G401 (cell line): ENCODE results near the gene FAM185A. TPM values are rescaled to one million over a fixed set of nuclear protein-coding genes. Genes with fewer than 3 reads are reported as not detected.
"Not testable (repeated sequence)": the region's sequence is repeated elsewhere in the genome, so short reads cannot be mapped to it uniquely, and the experiment has no call there.

Source experiments
- DNase-seq: peaks from one replicate; pipeline ENCODE4 v3.0.0-alpha.2; 2015; ENCODE audit warnings: low spot score
- in situ Hi-C: cut with HindIII; loops from 2 replicates; pipeline ENCODE4 v1.10.0; 2016; ENCODE audit warnings: low sequenced_read_pairs, mixed read lengths
- total RNA-seq: library from RNA; depleted of rRNA; stranded (reverse); fragments of >200 nt; shearing (Covaris generic); gene quantifications from 2 replicates; pipeline ENCODE4 v1.2.3, GENCODE V29; 2014

The FAM185A gene
- total RNA-seq, 1 experiment from 2014 or later: 21.0 TPM

GRCh38 chr7:102821994-102822747 lies 73.4 kb downstream of the FAM185A start:
- no peak for DNase-seq
- in situ Hi-C loops: no loop called here

DNA sequence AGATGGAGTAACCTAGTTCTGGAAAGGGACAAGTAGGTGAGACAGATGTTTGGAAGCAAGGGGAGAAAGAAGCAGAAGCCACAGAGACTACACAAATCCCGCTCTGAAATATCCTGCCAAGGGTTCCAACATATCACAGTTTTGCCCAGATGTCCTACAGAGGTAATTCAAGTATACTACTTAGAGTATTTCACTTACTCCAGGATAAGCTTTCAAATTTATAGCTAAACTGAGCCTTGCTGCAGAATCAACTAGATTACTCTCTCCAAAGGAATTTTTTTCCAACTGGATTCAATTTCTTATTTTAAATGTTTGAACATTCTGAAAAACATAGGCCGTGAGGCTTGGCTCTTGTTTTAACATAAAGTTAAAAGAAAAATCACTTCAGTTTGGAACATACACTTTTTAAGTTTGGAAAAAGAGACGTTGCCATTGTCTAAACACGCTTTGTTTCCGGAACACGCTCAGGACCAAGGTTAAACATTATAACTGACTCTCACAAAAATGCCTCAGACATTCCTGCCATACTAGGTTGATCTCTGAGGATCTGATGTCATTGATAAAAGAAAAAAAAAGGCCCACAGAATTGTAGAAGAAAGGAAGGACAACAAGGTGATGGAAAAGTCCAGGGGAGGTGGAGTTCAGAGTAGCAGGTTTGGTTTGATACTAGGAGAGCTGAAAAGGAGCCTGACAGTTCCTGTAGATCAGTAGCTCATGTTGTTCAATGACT lies 74.8 kb downstream of the FAM185A start:
- DNase-seq: no peak
- in situ Hi-C loops: no loop called here

- in situ Hi-C loops: no loop called here
- DNase-seq: no peak
These were observed 79.5 kb downstream of the FAM185A start for GRCh38 chr7:102828286-102828685.

DNA sequence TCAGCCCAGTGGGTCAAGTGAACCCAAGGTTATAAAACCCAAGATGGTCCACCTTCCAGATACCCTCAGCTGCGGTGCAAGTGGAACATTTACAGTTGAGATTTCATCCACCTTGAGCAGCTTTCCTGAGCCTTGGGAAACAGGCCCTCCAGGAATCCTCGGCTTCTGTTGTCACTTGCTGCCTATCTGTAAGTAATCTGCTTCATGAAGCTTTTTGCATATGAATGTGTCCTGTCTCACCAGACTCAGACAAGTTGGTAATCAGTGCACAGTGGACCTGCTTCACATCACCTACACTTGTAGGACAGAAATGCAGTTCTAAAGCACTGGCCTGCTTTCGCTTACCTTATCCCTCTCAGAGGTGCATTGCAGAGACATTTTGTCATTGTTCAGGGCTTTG lies 80.3 kb downstream of the FAM185A start:
- in situ Hi-C loops: no loop called here
- DNase-seq: no peak

GRCh38 chr7:102830197-102830596 lies 81.4 kb downstream of the FAM185A start:
- no peak for DNase-seq
- in situ Hi-C loops: no loop called here

- no peak for DNase-seq
- in situ Hi-C loops: no loop called here
These were observed 83.9 kb downstream of the FAM185A start for GRCh38 chr7:102832674-102833073.

DNA sequence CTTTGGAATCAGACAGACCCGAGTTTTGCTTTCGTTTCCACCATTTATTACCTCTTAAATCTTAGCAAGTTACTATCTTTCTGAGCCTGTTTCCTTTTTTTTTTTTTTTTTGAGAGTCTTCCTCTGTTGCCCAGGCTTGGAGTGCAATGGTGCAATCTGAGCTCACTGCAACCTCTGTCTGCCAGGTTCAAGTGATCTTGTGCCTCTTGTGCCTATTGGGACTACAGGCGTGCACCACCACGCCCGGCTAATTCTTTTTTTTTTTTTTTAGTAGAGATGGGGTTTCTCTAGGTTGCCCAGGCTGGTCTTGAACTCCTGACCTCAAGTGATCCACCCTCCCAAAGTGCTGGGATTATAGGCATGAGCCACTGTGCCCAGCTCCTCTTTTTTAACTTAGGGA lies 84.5 kb downstream of the FAM185A start:
- DNase-seq: no peak
- in situ Hi-C loops: no loop called here

DNA sequence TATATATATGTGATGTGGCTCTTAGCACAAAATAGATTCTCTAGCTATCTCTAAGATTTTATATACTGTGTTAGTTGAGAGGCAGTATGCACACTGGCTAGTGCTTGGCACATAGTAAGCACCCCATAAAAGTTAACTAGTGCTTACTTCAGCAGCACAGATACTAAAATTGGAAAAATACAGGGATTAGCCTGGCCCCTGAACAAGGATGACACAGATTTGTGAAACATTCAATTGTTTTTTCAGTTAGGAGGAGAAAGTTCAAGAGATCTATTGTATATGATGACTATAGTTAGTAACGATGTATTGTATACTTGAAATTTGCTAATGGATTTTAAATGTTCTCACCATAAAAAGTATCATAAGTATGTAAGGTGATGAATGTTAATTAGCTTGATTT lies 85.7 kb downstream of the FAM185A start:
- DNase-seq: no peak
- in situ Hi-C loops: no loop called here

GRCh38 chr7:102834999-102835398 lies 86.2 kb downstream of the FAM185A start:
- no peak for DNase-seq
- in situ Hi-C loops: no loop called here

GRCh38 chr7:102836191-102836919 lies 87.6 kb downstream of the FAM185A start:
- no peak for DNase-seq
- in situ Hi-C loops: no loop called here

DNA sequence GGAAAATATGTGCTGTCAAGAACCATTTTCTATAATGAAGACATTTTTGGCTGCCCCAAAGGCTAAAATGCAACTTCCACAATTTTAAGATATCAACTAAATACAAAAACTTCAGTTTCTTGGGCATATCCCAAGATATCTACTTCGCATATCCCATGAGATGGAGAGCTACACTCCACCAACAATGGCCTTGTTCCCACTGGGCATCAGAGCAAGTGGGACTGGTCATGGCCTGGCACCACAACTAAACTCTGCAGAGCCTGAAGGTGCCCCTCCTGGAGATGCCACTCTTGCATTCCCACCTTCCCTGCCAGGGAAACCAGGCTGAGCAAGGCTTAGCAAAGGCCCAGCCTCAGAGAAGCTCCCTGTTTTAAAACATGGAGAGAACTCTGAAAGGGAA lies 88.2 kb downstream of the FAM185A start:
- DNase-seq: no peak

DNA sequence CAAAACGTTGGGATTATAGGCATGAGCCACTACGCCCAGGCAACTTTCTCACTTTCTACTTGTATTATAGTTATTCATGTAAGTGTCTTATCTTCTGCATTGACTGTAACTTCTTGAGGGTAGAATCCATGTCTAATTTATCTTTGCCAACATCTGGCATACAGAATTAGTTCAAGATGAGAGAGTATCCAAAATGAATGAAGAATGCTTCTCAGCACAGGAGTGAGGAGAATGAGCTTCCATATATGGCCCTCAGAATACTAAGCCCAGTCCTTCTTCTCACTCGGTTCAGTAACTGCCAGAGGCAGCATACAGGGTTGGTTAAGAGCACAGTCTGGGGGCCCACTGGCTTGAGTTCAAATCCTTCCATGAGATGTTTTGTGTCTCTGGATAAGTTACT lies 89.0 kb downstream of the FAM185A start:
- in situ Hi-C loops: no loop called here
- no peak for DNase-seq

More for the DNA sequence above, 88.2 kb downstream of the FAM185A start:
- in situ Hi-C loops: no loop called here

- DNase-seq, in situ Hi-C loops: not testable (repeated sequence)
These were observed 89.8 kb downstream of the FAM185A start for GRCh38 chr7:102838572-102839101.

DNA sequence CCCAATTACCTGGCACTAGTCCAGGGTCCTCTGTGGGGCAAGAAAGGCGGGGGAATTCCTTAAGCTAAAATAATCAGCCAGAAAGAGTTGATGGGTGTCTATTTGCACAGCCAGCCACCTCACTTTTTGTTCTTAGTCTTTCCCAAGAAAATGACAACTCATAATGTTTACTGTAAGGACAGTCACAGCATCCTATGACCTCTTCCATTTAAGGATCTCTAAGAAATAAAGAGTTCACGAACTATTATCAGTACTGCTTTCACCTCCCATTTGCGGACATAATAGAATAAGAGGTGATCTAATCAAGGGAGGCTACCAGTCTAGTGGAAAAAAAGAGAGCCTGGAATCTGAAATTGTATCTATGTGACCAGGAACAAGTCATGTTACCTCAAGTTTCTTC lies 91.6 kb downstream of the FAM185A start:
- in situ Hi-C loops: no loop called here
- DNase-seq: no peak

DNA sequence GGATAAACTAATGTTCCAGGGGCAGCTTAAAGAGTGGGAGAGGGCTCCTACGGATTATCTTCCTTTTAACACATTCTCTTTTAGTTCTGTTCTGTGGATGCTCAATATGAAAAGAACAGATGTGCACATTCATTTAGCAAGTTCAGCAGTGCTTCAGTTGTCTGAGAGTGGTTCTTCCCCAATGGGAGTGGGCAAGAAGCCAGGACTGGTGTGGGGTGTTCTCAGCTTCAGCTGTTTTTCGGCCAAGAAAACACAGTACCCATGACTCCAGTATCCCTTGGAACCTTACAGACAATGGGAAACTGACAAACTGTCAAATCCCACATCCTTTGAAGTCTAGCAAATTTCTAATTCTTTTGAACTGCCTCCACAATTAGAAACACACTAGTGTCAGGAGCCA lies 92.5 kb downstream of the FAM185A start:
- DNase-seq: no peak
- in situ Hi-C loops: no loop called here

GRCh38 chr7:102842284-102842683 lies 93.5 kb downstream of the FAM185A start:
- no peak for DNase-seq
- in situ Hi-C loops: no loop called here

- no peak for DNase-seq
- in situ Hi-C loops: no loop called here
These were observed 95.1 kb downstream of the FAM185A start for GRCh38 chr7:102843850-102844249.

- no peak for DNase-seq
- in situ Hi-C loops: no loop called here
These were observed 96.5 kb downstream of the FAM185A start for GRCh38 chr7:102845346-102845745.

DNA sequence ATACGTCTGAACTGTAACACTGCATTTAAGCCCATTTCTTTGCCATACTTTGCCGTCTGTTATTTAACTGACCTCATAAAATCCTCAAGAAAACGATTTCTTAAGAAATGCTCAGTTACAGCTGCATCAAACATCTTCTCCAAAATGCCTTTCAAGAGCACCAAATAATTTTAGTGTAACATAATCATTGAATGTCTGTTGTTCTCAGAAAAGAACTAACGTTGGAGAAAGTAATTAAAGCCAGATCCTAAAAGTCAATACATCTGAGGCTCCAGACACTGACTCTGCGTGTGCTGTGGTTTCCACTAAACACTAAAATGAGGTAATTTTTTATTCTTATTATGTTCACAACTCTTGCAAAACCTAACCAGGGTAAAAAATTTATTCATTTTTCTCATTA lies 100.3 kb downstream of the FAM185A start:
- DNase-seq: no peak
- in situ Hi-C loops: no loop called here

DNA sequence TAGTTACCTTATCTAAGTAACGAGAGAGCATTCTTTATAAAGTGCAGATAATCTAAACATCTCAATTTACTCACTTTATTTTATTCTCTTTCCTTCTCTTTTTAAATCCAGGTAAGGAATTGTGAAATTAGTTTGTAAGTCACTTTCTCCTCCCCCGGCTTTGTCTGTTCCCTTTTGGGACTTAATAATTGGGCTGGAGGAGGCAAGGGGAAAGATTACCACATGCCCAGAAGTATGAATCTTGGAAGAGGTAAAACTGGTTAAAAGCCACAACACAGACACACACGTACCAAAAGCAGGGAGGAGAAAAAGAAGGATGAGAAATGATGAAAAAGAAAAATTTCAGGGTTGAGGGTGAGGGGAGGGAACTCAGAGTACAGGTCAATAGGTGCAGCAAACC lies 100.7 kb downstream of the FAM185A start:
- in situ Hi-C loops: no loop called here
- DNase-seq: no peak
